NT2/D1 (cell line): ENCODE results near the gene OPRL1.
A peak's percentile ranks its signal among the peaks of the same experiment; 100 is the strongest.

ENCODE experiments used
- DNase-seq: peaks from one replicate; pipeline ENCODE4 v3.0.0-alpha.2; 2011; ENCODE audit warnings: low read depth, low spot score
- H3K27me3 ChIP-seq: 2 replicates; pipeline ENCODE4 v1.6.0; 2011; ENCODE audit warnings: mild to moderate bottlenecking; ENCODE audit not compliant: insufficient read length, insufficient read depth
- H3K36me3 ChIP-seq: 2 replicates; pipeline ENCODE4 v1.6.1; 2011; ENCODE audit warnings: mild to moderate bottlenecking, low read length, mixed read lengths; ENCODE audit not compliant: insufficient read depth, insufficient read length
- H3K4me1 ChIP-seq: 2 replicates; pipeline ENCODE4 v1.5.1; 2011; ENCODE audit not compliant: insufficient read depth, insufficient read length
- H3K4me3 ChIP-seq: 2 replicates; pipeline ENCODE4 v1.5.1; 2011; ENCODE audit warnings: low read depth; ENCODE audit not compliant: insufficient read length
- H3K9ac ChIP-seq: 2 replicates; pipeline ENCODE4 v1.6.0; 2011; ENCODE audit warnings: low read depth; ENCODE audit not compliant: insufficient read length
- H3K9me3 ChIP-seq: 2 replicates; pipeline ENCODE4 v1.5.1; 2011; ENCODE audit warnings: mild to moderate bottlenecking, low read length; ENCODE audit not compliant: insufficient read depth
- SUZ12 ChIP-seq: IDR thresholded peaks from 2 replicates; pipeline ENCODE4 v1.6.1; 2011; ENCODE audit not compliant: insufficient read length, insufficient read depth; ENCODE audit errors: extremely low read depth
- YY1 ChIP-seq: IDR thresholded peaks from 2 replicates; pipeline ENCODE4 v1.6.1; 2011; ENCODE audit not compliant: insufficient read length, insufficient read depth
- ZNF274 ChIP-seq: IDR thresholded peaks from 2 replicates; pipeline ENCODE4 v1.6.1; 2011; ENCODE audit warnings: mild to moderate bottlenecking, low read depth, low read length

OPRL1 gene

DNA sequence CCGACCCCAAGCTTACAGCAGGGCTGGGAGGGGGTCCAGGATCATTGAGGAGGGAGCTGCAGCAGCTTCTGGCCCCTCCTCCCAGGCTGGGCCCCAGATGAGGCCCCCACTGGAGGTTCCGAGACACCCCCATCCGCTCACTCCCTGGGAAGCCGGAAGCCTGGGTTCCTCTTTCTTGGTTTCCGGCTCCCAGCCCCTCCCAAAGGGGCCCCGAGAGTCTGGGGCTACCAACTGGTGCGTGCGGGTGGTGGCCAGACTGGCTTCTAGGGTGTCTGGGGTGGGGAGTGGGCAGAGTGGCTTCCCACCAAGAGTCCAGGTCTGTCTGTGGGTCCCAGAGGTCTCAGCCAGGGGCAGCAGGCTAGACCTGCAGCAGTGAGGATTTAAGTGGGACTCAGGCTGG lies 2.8 kb upstream of the OPRL1 start:
- H3K36me3 ChIP-seq = peaks cover 44% of the 10 kb centered on the region
- no peak for DNase-seq
- H3K27me3 ChIP-seq = peaks cover 20% of the 10 kb centered on the region
- H3K4me1 ChIP-seq = peaks cover 16% of the 10 kb centered on the region
- TF ChIP-seq YY1 = no peak
- no peak for TF ChIP-seq ZNF274
- TF ChIP-seq SUZ12 = no peak
- no peak overlapping the region for H3K4me3 ChIP-seq
- H3K9ac ChIP-seq = no peak overlapping the region
- no peaks in the 10 kb centered on the region for H3K9me3 ChIP-seq

DNA sequence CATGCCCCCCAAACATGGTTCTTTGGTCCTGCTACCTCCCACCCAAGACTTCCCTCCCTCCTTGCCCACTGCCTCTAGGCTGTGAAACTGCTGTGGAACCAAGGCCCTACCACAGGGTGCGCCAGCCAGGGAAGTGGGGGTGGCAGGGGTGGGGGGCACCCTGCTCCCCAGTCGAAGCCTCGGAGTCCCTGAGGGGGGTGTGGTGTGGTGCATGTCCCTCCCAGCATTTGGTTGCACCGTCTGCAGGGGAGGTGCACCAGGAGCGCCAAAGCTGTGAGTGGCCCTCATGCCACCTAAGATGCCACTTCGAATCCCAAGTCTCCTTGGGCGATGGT lies 2.4 kb upstream of the OPRL1 start:
- H3K27me3 ChIP-seq = peaks cover 24% of the 10 kb centered on the region
- H3K9ac ChIP-seq = no peak overlapping the region
- H3K4me3 ChIP-seq = no peak overlapping the region
- no peaks in the 10 kb centered on the region for H3K9me3 ChIP-seq
- TF ChIP-seq YY1 (no peak), ZNF274 (no peak), SUZ12 (no peak)
- H3K4me1 ChIP-seq = peaks cover 19% of the 10 kb centered on the region
- H3K36me3 ChIP-seq = peaks cover 40% of the 10 kb centered on the region
- DNase-seq = no peak

DNA sequence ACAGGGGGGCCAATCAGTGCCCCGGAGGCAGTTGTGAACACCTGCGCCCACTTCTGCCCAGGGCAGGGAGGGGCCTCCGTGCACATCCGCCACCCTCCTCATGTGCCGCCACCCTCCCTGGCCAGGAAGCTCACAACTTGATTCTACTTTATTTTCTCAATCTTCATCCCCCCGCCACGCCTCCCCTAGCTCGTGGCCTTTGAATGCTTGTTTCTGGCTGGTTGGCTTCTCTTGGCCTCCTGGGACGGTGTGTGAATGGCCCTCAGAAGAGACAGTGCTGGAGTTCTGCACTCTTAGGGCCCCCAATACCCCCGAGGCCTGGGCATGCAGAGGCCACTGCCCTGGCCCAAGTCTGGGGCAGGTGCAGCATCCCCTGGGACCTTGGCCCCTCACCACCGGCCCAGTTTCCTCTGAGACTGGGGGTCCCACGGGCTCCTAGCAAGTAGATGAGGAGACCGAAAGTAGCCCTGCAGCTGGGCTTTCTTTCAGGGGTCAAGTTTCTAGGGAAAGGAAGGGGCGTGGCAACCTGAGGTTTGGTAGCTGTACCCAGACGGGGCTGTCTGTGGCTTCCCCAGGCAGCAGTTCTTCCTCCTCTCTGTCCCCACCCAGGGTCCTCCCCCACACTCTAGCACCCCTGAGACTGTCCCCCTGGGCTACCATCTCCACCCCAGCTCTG lies 1.9 kb upstream of the OPRL1 start:
- Histone ChIP-seq H3K27me3 (peaks cover 27% of the 10 kb centered on the region), H3K9ac (peak overlapping the region; percentile 63), H3K36me3 (peaks cover 35% of the 10 kb centered on the region), H3K4me3 (no peak overlapping the region), H3K4me1 (peaks cover 22% of the 10 kb centered on the region), H3K9me3 (no peaks in the 10 kb centered on the region)
- TF ChIP-seq SUZ12 (no peak), YY1 (no peak), ZNF274 (no peak)
- DNase-seq = no peak

DNA sequence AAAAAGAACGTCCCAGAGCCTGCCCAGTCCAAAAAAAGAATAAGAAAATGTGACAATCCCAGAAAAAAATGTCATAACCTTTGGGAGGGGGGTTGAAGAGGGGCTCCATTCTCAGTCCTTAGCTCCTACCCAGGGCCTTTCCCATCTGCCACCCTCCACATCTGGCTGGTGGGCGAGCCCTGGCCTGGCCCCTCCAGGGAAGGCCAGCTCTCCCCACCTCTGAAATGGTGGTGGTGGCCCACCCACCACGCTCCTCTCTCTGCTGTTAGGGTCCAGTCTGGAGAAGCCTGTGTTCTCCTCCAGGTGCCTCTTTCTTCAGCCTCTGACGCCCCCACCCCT lies 979 bp upstream of the OPRL1 start:
- Histone ChIP-seq H3K9ac (peak overlapping the region; percentile 80), H3K4me3 (peak overlapping the region; percentile 59), H3K9me3 (no peaks in the 10 kb centered on the region), H3K4me1 (peaks cover 24% of the 10 kb centered on the region), H3K36me3 (peaks cover 26% of the 10 kb centered on the region), H3K27me3 (peaks cover 35% of the 10 kb centered on the region)
- TF ChIP-seq YY1 = no peak
- TF ChIP-seq SUZ12 = no peak
- TF ChIP-seq ZNF274 = no peak
- no peak for DNase-seq

DNA sequence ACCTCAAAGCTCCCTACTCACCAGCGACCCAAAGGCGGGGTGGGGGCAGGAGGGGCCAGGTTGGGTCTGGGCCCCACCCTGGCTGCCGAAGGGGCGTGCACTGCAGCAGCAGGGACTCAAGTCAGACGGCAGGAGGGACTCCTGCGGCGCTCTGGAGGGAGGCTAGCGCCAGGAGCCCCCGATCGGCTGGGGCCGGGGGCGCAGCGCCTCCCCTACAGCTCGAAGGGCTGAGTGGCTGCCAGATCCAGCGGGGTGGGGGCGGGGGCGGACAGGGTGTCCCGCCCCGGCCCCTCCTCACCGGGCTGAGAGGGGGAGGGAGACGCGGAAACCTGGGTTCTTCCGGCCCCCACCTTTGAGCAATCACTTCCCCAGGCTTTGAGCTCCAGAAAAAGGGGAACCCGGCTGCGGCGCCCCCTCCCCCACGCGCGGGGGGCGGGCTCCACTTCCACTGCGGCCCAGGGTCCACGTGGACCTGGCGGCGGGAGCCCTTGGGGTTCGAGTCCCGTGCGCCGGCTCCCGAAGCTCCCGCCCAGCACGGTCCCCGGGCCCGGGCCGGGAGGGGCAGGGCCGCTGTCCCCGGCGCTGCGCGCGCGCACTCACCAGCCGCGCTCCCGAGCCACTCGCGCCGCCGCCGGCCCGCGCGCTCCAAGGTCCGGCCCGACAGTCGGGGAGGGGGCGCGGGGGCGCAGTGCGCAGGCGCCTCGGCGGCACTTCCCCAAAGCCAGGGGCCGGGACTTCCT lies 439 bp upstream of the OPRL1 start, which contains the start of gene RGS19:
RGS19 (minus strand) TSS at position 246 of the 740 bp plus-strand sequence. CDS start 2,632 bp downstream, outside the sequence.
- no peak for TF ChIP-seq ZNF274
- no peak for TF ChIP-seq YY1
- TF ChIP-seq SUZ12 = no peak
- Histone ChIP-seq H3K27me3 (peaks cover 41% of the 10 kb centered on the region), H3K4me1 (peaks cover 28% of the 10 kb centered on the region), H3K4me3 (peak within 1 kb of the TSS; percentile 70), H3K9me3 (no peaks in the 10 kb centered on the region), H3K36me3 (peaks cover 21% of the 10 kb centered on the region), H3K9ac (peak within 1 kb of the TSS; percentile 92)
- DNase-seq = peak; percentile 63

DNA sequence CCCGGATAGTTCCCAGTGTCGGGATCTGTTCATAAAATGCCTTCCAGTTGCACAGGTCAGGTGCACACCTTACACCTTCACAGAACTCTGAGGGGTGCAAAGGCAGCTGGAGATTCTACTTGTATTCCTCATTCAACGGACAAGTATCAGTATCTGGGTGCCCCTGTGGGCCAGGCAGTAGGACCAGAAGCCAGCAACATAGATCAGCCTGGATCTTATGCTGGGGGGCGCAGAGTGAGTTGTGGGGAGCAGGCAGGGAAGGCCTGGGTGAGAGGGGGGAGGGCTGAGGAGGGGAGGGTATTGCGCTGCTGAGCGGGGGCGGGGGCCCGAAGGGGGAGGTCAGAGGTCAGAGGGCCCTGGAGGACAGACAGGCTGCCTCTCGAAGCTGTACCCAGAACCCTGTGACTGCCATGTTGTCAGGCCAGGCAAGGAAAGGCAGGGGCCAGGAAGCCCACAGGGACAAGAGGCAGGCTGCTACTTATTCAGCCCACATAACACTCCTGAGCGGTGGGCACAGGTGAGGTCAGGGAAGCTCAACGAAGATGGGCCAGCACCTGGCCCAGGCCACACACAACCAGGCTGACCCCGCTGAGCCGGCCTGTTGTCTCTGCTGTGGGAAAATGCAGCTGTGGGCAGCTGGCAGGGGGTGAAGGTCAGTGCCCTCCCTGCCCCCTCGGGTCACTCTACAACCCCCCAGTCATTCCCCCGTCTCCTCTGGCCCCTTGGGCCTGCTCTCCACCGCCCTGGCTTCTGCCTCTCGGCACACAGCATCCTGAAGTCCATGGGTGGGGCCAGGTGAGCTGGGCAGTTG lies 1.1 kb downstream of the OPRL1 start:
- Histone ChIP-seq H3K4me3 (peak overlapping the region; percentile 70), H3K9me3 (no peaks in the 10 kb centered on the region), H3K4me1 (peaks cover 33% of the 10 kb centered on the region), H3K27me3 (peaks cover 56% of the 10 kb centered on the region), H3K9ac (peak overlapping the region; percentile 21), H3K36me3 (peaks cover 11% of the 10 kb centered on the region)
- TF ChIP-seq YY1 (no peak), SUZ12 (no peak), ZNF274 (no peak)
- no peak for DNase-seq

DNA sequence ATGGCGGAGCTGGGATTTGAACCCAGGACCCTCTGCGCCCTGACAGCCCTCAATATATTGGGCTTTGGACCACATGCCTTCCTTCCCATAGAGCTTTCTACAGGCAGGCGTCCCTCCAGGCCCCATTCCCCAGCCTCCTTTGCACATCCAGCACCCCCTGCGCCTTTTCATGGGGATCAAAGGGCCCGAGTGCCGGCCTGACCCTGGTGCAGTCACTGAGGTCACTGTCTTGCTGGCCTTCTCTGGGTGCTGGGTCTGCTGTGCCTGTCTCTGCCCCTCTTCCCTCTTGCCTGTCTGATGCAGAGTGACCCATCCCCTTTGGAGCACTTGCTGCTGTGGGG lies 1.7 kb downstream of the OPRL1 start:
- no peak for DNase-seq
- Histone ChIP-seq H3K9me3 (no peaks in the 10 kb centered on the region), H3K27me3 (peaks cover 61% of the 10 kb centered on the region), H3K4me1 (peaks cover 33% of the 10 kb centered on the region), H3K9ac (peak overlapping the region; percentile 21), H3K36me3 (peaks cover 5% of the 10 kb centered on the region), H3K4me3 (no peak overlapping the region)
- TF ChIP-seq ZNF274 (no peak), YY1 (no peak), SUZ12 (no peak)
